Amygdala (tissue), 56 donors: ENCODE data around the gene MXI1.
A peak's percentile ranks its signal among the peaks of the same experiment; 100 is the strongest.

Experiments
- DNase-seq, 56 donors: peaks; one replicate each; lab custom pipeline; 2025; lab: John Stamatoyannopoulos, UW

The MXI1 gene

DNA sequence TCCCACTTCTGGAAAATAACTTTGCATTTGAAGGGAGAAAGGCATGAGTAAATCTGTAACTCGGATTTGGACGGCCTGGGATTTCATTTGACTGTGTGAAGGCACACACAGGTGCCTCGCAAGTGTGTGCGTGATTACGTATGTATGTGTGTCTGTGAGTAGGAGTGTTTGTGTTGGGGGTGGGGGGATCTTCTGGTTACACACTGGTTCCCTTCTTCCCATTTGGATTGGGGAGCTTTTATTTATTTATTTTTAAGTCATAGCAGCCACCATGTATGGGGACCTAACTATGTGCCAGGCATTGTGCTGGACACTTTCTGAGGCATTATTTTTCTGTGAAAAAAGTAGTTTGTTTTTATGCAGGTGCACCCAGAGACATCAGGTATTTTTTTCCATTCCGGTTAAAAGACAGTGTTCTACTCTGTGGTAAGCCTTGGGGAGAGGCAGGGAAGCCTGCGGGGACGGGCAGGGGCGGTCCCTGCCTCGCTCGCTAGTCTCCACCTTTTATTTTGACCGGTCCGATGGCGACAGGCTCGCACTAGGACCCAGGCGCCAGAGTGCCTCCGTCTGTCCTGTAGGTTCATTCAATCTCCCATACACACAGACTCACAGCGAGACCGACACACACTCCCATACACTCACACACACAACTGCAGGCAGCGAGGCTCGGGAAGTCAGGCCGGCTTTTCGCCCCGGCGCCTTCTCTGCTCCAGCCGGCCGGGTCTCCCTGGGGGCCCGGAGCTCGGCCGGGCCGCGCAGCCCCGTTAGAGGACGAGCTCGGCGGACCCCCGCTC is at the start of gene MXI1:
Gene MXI1 (plus strand): TSS at position 595 of the 794 bp plus-strand sequence. CDS start 204 bp downstream, outside the sequence.
- peak in 51 of 56 donors; percentile 17 to 84 (median 61) for DNase-seq

DNA sequence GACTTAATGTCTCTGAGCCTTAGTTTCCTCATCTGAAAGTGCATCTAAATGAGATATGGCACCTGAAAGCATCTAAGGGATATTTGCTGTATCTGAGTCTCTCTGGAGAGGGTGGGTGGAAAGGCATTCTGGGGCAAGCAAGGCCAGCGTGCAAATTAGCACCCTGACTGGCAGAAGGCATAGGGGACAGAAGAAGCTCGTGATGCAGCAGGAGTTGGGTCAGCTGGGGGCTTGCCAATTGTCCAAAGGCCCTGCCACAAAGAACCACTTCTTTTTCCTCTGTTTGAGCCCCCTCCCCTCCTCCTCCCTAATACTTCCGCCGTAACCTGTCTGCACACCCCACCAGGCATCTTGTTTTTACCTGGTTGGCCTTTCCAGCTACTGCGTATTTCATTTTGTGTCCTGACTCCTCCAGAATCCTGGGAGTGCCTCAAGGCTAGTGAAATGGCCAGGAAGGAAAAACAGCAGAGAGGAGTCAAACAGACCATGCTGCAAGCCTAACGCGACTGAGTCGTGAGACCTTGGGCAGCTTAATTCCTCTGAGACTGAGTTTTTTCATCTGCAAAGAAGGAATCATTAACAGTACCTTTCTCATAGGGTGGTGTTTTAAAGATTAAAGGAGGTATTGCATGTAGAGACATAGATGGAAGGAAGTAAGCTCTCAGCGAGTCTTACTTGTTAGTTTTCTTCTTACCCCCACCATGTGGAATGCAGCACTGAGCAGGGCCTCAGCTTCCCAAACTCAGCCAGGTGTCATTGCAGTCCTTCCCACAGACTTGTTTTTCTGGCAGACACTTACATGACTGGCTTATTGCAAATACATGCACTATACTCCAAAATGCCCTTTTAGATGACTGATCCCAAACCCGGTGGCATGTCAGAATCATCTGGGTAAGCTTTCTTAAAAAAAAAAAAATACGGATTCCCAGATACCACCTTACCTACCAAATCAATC is 49.1 kb upstream of the MXI1 start:
- no peak for DNase-seq

DNA sequence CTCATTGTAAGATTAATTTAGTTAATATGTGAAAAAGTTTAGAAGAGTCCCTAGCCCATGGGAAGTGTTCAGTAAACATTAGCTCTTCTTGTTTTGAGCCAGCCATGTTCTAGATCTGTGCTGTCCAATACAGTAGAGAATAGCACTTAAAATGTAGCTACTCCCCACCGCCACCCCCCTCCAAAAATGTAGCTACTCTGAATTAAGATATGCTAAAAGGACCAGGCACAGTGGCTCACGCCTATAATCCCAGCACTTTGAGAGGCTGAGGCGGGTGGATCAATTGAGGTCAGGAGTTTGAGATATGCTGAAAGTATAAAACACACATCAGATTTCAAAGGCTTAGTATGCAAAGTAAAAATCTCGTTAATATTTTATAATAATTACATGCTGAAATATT is 47.3 kb upstream of the MXI1 start:
- DNase-seq, result no peak

DNA sequence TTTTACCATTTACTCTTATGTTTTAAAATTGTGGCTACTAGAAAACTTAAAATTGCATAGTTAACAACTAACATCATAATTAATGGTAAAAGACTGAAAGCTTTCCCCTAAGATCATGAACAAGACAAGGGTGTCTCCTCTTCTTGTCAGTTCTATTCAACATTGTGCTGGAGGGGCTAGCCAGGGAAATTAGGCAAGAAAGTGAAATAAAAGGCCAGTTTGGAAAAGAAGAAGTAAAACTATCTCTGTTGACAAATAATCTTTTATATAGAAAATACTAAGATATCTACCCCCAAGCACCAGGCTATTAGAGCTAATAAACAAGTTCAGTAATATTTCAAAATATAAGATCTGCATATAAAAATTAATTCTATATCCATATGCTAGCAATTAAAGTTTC is 46.9 kb upstream of the MXI1 start:
- no peak for DNase-seq

DNA sequence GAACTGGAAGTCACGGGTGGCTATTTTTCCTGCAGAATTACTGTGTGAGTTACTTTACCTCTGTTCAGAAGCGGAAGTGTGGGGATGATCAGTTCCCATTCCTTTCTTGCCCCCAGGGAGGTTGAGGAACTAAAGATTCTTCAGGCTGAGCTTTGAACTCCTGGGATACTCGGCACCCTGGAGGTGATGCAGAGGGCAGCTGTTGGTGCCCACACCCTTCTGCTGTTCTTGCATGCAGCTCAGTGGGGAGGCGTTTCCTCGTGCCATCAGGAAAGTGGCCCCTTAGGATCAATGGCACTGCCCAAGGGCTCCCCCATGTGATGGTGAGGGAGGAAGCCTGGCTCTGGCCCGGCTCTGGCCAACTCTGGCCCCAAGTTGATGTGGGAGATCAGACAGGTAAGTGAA is 44.7 kb upstream of the MXI1 start:
- DNase-seq, result no peak

DNA sequence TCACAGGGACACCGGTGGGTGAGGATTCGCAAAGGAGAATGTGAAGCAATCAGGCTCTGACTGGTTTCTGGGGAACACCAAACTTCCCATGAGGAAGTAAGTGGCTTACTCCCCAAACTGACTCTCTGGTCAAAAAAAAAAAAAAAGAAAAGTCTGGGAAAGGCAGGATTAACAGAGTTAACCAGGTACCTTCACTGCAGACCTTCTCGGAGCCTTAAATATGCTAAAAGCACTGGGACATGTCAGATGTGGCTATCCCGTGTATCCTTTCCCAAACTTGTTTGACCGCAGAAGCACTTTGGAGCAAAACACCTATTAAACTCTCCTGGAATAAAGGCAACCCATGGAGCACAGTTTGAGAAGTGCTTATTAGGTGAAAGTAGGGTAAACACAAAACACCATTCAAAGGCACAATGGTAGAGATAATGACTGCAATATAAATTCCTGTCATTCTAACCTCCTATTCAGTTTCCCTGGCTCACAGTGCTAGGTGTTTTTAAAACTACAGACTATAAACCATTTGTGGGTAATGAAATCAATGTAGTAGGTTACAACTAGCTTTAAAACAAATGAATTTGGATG is 44.1 kb upstream of the MXI1 start:
- DNase-seq, result no peak

DNA sequence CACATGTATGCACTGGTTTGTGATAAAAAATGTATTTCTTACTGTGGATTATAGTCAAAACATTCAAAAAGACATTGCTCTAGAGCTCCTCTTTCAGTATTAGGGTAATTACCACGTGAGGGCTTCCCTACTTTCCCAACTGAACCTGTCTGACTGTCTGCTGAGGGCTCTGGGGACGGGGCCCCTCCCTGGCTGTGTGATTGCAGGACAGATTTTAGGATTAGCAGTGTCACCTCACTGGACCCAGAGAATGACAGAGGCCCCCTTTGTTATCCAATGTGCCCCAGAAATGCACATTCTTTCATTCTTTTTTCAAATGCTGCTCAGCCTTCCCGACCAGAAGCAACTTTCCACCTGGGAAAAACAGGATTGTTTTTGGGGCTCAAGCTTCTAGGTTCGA is 43.6 kb upstream of the MXI1 start:
- DNase-seq, result no peak

DNA sequence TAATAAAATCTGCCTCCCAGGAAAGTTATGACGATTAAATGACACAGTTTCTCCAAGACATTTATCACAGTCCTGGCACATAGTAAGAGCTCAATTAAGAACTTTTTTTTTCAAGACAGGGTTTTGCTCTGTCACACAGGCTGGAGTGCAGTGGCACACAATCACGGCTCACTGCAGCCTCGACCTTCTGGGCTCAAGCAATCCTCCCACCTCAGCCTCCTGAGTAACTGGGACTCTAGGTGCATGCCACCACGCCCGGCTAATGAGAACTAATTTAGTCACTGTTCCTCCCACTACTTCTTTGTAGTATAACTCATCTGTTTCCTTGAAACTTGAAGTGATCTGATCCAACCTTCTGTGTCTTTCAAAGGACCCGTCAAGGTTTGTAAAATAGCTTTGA is 42.2 kb upstream of the MXI1 start:
- no peak for DNase-seq

DNA sequence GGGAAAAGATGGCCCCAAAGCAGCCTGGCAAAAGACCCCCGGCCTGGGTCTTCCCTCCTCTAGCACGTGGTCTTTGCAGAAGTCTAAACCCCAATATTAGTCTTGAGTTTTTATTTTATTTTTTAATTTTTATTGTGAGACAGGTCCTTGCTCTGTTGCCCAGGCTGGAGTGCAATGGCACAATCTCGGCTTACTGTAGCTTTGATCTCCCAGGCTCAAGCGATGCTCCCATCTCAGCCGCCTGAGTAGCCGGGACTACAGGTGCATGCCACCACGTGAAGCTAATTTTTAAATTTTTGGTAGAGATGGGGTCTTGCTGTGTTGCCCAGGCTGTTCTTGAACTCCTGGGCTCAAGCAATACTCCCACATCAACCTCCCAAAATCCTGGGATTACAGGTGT is 40.3 kb upstream of the MXI1 start:
- no peak for DNase-seq

DNA sequence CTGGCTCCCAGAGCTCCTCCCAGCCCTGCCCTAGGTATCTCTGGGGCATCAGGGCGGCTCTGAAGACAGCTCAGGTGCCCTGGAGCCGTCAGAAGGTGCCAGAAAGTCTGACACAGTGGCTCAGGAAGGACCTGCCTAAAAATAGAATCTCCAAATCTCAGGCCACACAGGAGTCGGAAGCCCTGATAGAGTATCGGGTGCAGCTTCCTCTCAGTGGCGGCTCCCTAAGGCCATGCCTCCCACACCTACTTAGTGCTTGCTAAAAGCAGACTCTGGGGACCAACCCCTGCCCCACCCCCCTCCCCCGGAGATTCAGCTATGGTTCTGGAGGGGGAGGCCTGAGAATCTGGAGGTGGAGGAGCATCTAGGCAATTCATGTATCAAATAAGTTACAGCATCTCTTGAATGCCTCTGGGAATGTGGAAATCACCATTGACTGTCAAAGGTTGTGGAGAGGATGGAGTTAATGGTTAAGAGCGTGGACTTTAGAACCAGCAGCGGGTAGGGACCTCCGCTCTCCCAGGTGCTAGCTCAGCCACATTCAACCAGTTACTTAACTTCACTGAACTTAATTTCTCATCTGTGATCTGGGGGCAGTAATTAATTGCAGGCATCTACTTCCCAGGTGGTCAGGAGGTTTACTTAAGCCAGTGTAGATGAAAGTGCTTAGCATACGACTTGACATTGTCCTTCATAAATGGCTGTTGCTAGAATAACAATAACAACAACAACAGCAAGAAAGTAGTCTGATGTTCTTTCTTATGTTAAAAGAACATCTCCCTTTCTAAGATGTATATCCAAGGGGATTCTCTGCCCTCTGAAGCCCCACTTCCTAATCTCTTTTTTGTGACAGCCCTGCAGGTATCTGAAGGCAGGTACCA is 38.6 kb upstream of the MXI1 start:
- peak in 1 of 56 donors; percentile 11 for DNase-seq

DNA sequence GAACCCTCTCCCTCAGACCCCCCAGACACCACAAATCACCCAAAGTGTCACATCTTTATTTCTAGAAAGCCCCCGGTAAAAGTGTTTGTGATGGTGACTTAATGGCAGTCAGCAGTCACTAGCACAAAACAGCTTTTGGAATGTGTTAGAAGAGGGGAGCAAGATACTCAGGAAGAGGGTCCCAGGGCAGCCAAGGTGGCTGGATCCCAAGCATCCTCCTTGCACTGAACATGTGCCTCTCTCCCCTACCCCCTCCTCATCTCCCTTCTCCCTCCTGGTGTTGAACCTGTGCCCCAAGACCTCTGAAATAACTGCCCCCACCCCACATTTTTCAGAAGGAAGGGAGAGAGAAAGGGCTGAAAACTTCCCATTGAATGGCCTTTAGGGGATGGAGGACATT is 37.8 kb upstream of the MXI1 start:
- no peak for DNase-seq

DNA sequence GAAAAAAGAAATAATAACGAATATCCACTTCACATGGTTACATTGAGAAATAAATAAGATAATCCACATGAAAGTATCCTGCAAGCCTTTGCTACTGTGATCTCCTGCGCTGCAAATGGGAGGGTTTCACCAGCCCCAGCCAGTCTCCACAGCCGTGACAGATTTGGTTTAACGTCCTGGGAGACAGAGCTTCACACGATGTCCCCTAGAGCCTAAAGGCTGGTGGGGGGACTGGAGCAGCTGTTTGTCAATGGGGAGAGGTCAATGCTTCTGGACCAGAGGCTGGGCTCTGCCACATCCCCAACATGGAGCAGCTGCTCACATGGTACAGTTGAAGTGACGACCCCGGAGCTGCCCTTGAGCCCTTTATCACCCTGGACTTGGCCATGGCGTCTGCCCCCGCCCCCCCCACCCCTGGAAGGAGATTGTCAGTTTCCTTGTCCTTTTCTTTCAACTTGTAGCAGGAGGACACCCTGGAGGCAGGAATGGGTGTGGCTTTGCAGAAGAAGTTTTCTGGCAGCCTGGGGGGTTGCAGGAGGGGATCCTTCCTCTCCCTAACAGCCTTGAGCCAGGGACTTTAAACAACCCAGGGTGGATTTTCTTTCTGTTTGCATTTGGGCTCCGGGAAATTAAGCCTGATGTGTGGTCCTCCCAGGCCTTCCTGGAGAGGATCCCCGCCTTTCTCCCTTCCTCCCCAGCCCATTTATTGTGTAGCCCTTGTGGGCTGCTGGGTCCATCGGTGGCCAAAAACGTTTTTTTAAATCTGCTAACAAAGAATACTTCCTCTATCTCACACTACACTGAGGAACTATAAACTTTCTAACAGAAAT is 37.0 kb upstream of the MXI1 start:
- no peak for DNase-seq

DNA sequence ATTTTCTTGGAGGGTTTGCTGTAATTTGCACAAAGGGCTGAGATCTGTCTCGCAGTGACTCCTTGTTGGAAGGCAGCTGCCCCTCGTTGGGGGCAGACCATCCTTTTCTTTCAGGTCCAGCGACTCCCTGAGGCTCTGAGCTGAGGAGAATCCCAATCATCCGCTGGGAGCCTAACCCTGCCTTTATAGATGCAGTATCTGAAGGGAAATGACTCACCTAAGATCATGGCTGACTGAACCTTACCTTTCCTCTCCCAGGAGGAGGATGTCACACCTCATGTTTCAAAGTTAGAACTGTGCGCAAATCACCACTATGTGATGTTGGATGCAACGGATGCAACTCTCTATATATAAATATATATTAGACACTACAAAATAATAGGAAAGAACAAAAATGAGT is 36.4 kb upstream of the MXI1 start:
- DNase-seq, result no peak

DNA sequence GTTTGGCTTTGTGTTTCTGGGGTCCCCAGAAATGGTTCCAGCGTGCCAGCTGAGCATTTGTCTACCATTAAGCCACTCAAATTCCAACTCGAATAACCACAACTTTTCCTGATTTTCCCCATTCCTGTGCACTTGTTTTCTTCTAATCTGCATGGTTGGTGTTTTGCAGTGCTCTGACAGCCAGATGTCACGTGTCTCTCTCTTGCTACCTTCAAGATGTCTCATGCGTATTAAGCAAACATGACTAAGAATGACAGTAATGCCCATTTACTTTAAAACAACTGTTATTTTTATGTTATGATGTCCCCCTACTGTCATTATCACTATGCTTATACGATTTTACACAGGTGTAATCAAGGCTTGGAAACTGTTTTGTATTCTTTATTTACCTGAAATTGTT is 35.2 kb upstream of the MXI1 start:
- no peak for DNase-seq

DNA sequence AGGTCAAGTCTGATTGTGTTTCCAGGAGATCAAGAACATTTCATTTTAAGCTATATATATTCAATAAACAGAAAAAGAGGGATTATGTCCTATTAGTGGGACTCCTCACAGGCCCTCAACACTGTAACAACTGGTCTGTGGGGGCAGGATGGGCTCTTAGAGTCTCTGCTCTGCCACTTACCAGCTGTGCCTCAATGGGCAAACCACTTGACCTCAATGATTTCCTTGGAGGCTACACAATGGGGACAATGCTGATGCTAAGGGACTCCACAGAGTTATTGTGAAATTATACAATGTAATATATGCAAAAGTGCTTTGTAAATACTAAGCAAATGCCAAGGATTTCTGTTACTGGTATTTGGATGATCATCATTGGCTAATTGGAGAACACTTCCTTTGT is 33.2 kb upstream of the MXI1 start:
- DNase-seq, result no peak

DNA sequence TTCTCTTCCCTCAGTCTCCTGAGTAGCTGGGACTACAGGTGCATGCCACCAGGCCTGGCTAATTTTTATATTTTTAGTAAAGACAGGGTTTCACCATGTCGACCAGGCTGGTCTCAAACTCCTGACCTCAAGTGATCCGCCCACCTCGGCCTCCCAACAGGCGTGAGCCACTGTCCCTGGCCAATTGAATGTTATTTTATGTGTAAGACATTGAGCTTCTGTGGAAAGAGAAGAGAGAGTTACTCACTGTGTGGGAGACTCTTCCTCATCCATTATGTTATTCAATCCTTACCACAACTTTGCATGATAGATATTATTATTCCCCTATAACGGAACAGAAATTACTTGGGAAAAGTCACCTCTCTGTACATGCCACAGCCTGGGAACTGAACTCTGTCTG is 32.6 kb upstream of the MXI1 start:
- DNase-seq, result no peak

DNA sequence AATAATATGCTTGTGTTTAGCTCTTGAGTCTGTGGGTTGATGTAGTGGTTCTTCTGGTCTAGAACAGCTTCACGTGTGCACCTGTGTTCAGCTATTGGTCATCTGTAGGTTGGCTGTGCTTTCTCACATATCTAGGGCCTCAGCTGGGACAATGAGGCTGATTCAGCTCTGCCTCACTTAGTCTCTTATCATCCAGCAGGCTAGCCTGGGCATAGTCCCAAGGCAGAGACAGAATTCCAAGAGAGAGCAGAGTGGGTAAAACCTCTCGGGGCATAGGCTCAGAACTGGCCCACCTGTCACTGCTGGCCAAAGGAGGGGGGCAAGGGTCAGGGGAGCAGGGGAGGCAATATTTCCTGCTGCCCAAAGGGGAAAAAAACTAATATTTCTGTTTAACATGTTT is 32.0 kb upstream of the MXI1 start:
- no peak for DNase-seq

DNA sequence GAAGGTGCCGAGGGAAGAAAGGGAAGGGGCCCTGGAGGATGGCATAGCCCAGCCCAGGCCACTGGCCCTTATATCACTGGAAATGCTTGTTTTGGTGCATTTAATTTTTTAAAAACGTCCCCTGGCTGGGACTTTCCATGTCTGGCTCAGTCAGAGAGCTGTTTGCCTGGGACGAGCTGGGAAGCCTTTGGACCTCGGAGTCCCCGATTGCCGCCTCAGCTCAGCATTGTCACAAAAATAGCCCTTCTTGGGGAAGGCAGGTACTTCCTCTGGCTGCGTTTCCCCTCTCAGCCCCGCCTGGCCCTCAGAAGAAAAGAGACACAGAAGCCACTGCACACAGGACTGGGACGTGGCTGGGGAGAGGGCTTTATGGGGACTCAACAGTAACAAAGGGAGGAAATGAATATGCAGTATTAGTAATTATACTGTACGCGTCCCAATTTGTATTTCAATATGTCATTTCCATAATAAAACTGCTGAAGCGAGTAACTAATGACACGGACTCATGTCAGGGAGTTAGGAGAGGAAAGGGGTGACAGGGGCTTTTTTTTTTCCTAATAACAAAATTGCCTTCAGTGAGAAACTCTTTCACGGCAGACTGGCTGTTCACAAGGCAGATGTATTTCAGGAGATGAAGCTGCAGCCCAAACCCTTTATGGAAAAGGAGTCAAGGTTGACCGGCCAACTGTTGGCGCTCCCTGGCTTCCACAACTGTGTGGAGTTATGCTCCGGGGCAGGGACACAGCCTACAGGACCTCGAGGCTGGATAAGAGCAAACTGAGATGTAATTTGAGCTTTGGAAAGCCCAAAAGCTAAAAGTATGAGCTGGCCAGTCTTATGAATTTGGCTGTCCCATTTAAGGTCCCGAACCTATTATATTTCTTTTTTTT is 31.0 kb upstream of the MXI1 start:
- no peak for DNase-seq
